Effector memory CD4-positive, alpha-beta T cell (primary cell): ENCODE results near the gene SRSF9.

Experiments used
- DNase-seq, 3 donors: peaks; one replicate each; pipeline ENCODE4 v3.0.0-alpha.2; 2020
- H3K27ac ChIP-seq: 2 replicates; pipeline ENCODE4 v1.7.0; 2013; ENCODE audit warnings: mild to moderate bottlenecking, low read length, moderate library complexity; ENCODE audit not compliant: insufficient read depth, poor library complexity, severe bottlenecking
- H3K27me3 ChIP-seq: replicated peaks from 2 replicates; pipeline ENCODE4 v1.7.0; 2013; ENCODE audit warnings: mild to moderate bottlenecking, low read length; ENCODE audit not compliant: insufficient read depth, control insufficient read depth, poor library complexity, severe bottlenecking
- H3K36me3 ChIP-seq: 2 replicates; pipeline ENCODE4 v1.7.0; 2013; ENCODE audit warnings: mild to moderate bottlenecking, low read length, moderate library complexity; ENCODE audit not compliant: control insufficient read depth, insufficient read depth
- H3K4me1 ChIP-seq: 2 replicates; pipeline ENCODE4 v1.7.0; 2013; ENCODE audit warnings: low read length, mild to moderate bottlenecking; ENCODE audit not compliant: control insufficient read depth, insufficient read depth, poor library complexity, severe bottlenecking
- H3K4me3 ChIP-seq: 2 replicates; pipeline ENCODE4 v1.7.0; 2013; ENCODE audit warnings: low read length, low read depth, mild to moderate bottlenecking; ENCODE audit not compliant: insufficient read depth, poor library complexity, severe bottlenecking
- H3K9me3 ChIP-seq: 2 replicates; pipeline ENCODE4 v1.7.0; 2013; ENCODE audit warnings: mild to moderate bottlenecking, low read length, moderate library complexity; ENCODE audit not compliant: control insufficient read depth

Gene SRSF9

DNA sequence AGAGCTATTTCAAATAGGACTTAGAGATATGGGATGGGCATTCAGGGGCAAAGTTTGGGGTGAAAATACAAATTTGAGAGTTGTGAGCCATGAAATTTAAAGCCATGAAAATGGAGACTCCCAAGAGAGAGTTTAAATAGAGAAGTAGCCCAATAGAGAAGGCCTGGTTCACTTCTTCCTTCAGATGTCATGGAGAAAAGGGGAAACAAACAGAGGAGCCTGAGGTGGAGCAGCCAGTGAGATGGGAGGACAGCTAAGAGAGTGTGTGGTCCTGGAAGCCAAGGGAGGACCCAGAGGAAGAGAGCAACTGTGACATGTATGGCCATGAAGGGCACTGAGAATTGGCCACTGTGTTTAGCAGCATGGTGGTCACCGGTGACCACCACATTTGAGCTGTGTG lies 14.1 kb upstream of the SRSF9 start:
- no peak overlapping the region for H3K4me3 ChIP-seq
- no peak overlapping the region for H3K27ac ChIP-seq
- H3K9me3 ChIP-seq = no peaks in the 10 kb centered on the region
- no peaks in the 10 kb centered on the region for H3K27me3 ChIP-seq
- DNase-seq = no peak
- no peaks in the 10 kb centered on the region for H3K4me1 ChIP-seq
- no peaks in the 10 kb centered on the region for H3K36me3 ChIP-seq

DNA sequence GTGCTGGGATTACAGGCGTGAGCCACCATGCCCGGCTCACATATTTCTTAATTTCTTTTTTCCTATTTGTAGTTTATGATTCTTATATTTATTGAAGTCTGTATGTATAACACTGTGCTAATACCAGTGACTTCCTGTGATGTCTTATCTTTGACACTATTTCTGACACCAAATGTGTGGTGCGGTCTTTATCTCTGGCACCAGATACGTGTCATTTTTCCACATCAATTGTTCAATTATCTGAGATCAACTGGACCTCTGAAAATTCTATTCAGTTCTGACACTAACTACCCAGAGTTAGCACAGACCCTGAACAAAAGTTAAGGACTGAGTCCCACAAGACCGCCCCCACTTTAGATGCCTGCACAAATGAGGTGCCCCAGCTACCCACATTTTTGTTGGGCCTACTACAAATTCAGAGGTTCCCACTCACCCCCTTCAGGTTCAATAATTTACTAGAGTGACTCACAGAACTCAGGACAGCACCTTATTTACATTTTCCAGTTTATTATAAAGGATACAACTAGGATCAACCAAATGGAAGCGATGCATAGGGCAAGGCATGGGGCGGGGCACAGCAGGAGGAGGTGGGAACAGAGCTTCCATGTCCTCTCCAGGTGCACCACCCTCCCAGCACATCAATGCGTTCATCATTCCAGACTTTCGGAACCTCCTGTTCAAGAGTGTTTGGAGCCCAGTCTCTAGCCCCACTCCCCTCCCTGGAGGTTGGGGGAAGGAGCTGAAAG lies 11.6 kb upstream of the SRSF9 start:
- Histone ChIP-seq H3K4me3 (no peak overlapping the region), H3K36me3 (no peaks in the 10 kb centered on the region), H3K27me3 (no peaks in the 10 kb centered on the region), H3K9me3 (no peaks in the 10 kb centered on the region), H3K4me1 (no peaks in the 10 kb centered on the region), H3K27ac (no peak overlapping the region)
- DNase-seq = no peak

GRCh38 chr12:120480211-120480610 lies 10.7 kb upstream of the SRSF9 start:
- Histone ChIP-seq H3K9me3 (no peaks in the 10 kb centered on the region), H3K27ac (no peak overlapping the region), H3K27me3 (no peaks in the 10 kb centered on the region), H3K4me3 (no peak overlapping the region), H3K4me1 (no peaks in the 10 kb centered on the region), H3K36me3 (no peaks in the 10 kb centered on the region)
- DNase-seq = no peak

DNA sequence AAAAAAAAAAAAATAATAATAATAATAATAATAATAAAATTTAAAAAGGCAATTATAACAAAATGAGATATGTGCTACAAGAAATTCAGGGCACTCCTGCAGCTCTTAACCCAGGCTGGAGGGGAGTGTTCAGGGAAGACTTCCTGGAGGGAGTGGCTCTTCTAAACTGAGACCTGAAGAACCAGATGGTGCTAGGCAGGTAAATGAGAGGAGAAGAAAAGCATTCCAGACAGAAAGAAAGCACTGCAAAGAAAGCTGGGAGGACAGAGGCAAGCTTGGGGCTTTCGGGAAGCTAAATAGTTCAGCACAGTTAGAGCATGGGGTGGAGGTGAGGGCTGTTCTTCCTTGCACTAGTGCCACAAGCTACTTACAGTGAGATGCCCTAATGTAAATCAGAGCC lies 9.9 kb upstream of the SRSF9 start:
- no peak for DNase-seq
- Histone ChIP-seq H3K36me3 (no peaks in the 10 kb centered on the region), H3K27me3 (no peaks in the 10 kb centered on the region), H3K4me3 (no peak overlapping the region), H3K27ac (no peak overlapping the region), H3K4me1 (no peaks in the 10 kb centered on the region), H3K9me3 (no peaks in the 10 kb centered on the region)

DNA sequence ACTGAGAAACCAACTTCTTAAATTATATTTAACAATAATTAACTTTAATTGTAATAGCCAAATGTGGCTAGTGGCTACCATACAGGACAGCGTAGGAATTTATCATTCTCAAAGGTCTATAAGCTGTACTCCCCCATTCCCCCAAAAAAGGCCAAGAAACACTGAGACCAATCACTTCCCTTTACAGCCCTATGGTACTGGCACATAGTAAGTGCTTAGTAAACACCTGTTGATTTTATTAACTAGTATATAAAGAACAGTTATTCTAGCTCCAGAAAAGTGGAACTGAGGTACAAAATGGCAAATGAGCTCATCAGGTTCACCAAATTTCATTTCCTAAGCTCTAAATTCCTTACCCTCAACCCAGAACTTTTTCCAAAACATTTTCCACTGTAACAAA lies 6.1 kb upstream of the SRSF9 start:
- no peak overlapping the region for H3K4me3 ChIP-seq
- no peak overlapping the region for H3K27ac ChIP-seq
- no peaks in the 10 kb centered on the region for H3K36me3 ChIP-seq
- no peak for DNase-seq
- no peaks in the 10 kb centered on the region for H3K4me1 ChIP-seq
- H3K9me3 ChIP-seq = no peaks in the 10 kb centered on the region
- H3K27me3 ChIP-seq = no peaks in the 10 kb centered on the region

- H3K27ac ChIP-seq = no peak overlapping the region
- no peak for DNase-seq
- no peak overlapping the region for H3K4me3 ChIP-seq
Observed at GRCh38 chr12:120474616-120474960, 5.0 kb upstream of the SRSF9 start.

DNA sequence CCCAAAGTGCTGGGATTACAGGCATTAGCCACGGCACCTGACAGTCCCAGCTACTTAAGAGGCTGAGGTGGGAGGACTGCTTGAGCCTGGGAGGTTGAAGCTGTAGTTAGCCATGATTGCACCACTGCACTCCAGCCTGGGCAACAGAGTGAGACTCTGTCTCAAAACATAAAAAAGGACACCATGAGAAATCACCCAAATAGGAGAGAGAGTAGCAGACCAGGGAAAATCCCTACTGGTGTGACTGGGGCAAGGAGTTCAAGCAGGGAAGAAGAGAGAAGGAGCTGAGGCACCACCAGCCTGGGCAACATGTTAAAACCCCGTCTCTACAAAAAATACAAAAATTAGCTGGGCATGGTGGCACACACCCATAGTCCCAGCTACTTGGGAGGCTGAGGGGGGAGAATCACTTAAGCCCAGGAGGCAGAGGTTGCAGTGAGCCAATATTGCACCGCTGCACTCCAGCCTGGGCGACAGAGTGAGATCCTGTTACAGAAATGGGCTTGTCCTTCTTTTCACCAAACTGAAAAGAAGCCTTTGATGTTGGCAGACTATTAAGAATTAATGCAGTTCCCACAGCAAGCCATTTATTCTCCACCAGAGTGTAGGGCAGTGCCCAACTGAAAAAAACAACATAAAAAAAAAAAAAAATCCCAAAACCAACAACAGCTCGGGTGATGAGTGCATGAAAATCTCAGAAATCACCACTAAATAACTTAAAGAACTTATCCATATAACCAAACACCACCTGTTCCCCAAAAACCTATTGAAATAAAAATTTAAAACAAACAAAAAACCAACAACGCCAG lies 4.5 kb upstream of the SRSF9 start:
- Histone ChIP-seq H3K4me3 (no peak overlapping the region), H3K4me1 (peaks cover 8% of the 10 kb centered on the region), H3K36me3 (no peaks in the 10 kb centered on the region), H3K27ac (no peak overlapping the region), H3K27me3 (no peaks in the 10 kb centered on the region), H3K9me3 (no peaks in the 10 kb centered on the region)
- no peak for DNase-seq

More at GRCh38 chr12:120474616-120474960, 5.0 kb upstream of the SRSF9 start:
- Histone ChIP-seq H3K4me1 (peaks cover 8% of the 10 kb centered on the region), H3K9me3 (no peaks in the 10 kb centered on the region), H3K27me3 (no peaks in the 10 kb centered on the region), H3K36me3 (no peaks in the 10 kb centered on the region)

- Histone ChIP-seq H3K9me3 (no peaks in the 10 kb centered on the region), H3K36me3 (no peaks in the 10 kb centered on the region), H3K4me3 (no peak overlapping the region), H3K27ac (no peak overlapping the region), H3K27me3 (no peaks in the 10 kb centered on the region), H3K4me1 (peaks cover 18% of the 10 kb centered on the region)
- DNase-seq = no peak
Observed at GRCh38 chr12:120472521-120472920, 3.0 kb upstream of the SRSF9 start.

GRCh38 chr12:120470150-120470784 lies 719 bp upstream of the SRSF9 start:
- Histone ChIP-seq H3K36me3 (peaks cover 6% of the 10 kb centered on the region), H3K27ac (peak overlapping the region; percentile 83), H3K4me1 (peaks cover 20% of the 10 kb centered on the region), H3K4me3 (peak overlapping the region; percentile 82), H3K9me3 (no peaks in the 10 kb centered on the region), H3K27me3 (no peaks in the 10 kb centered on the region)
- no peak for DNase-seq
